HUES6 (cell line): ENCODE results near the gene RNF150.

Experiments
- H3K27ac ChIP-seq: 2 replicates; pipeline ENCODE4 v1.7.0; 2013; ENCODE audit warnings: low read depth, mild to moderate bottlenecking, low read length, inconsistent platforms
- H3K27me3 ChIP-seq: 2 replicates; pipeline ENCODE4 v1.6.1; 2013; ENCODE audit warnings: low read length; ENCODE audit not compliant: control insufficient read depth, insufficient read depth
- H3K36me3 ChIP-seq: 2 replicates; pipeline ENCODE4 v1.6.1; 2013; ENCODE audit warnings: low read length; ENCODE audit not compliant: control insufficient read depth, insufficient read depth
- H3K4me1 ChIP-seq: 2 replicates; pipeline ENCODE4 v1.6.1; 2013; ENCODE audit warnings: low read length; ENCODE audit not compliant: control insufficient read depth, insufficient read depth
- H3K4me3 ChIP-seq: 2 replicates; pipeline ENCODE4 v1.5.1; 2013; ENCODE audit warnings: low read depth, low read length
- H3K9ac ChIP-seq: one replicate; pipeline ENCODE4 v1.6.1; 2013; ENCODE audit warnings: mild to moderate bottlenecking, low read length
- H3K9me3 ChIP-seq: 2 replicates; pipeline ENCODE4 v1.6.1; 2013; ENCODE audit warnings: low read depth, low read length; ENCODE audit not compliant: control insufficient read depth, insufficient read depth

The RNF150 gene

GRCh38 chr4:141023051-141023450 lies 110.2 kb downstream of the RNF150 start:
- Histone ChIP-seq H3K36me3 (no peaks in the 10 kb centered on the region), H3K4me3 (no peak overlapping the region), H3K9ac (no peak overlapping the region), H3K4me1 (no peaks in the 10 kb centered on the region), H3K27me3 (no peaks in the 10 kb centered on the region), H3K27ac (no peak overlapping the region), H3K9me3 (no peaks in the 10 kb centered on the region)

DNA sequence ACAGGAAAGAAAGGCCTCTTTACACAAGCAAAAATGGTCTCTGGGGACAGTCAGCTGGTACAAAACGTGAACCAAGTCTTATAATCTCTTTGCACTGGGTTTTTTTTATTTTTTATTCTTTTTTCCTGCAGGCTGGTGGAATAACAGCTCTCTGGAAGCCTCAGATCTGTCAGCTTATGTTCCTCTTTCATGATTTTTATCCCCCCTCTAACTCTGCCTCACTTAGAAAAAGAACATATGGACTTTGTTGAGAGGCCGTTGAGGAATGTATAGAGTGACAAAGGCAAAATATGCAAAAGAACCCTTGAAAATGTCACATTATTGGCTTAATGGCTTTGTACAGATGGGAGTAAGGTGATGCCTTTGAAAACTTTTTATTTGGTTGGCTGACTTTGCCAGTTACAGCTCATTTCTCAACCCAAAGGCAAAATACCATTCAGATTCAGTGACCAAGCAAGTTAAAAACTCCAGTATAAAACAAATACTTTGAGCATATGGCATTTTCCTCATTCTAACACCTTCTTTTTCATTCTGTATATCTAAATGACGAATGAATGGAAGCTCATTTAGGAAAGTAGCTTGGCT lies 111.1 kb downstream of the RNF150 start:
- Histone ChIP-seq H3K27me3 (no peaks in the 10 kb centered on the region), H3K4me3 (no peak overlapping the region), H3K9me3 (no peaks in the 10 kb centered on the region), H3K36me3 (no peaks in the 10 kb centered on the region), H3K9ac (no peak overlapping the region), H3K4me1 (no peaks in the 10 kb centered on the region), H3K27ac (no peak overlapping the region)

- peaks cover 4% of the 10 kb centered on the region; the same call in 1 of the 2 replicates for H3K4me1 ChIP-seq
- no peak overlapping the region for H3K27ac ChIP-seq
- H3K9ac ChIP-seq, result no peak overlapping the region
- no peak overlapping the region for H3K4me3 ChIP-seq
- no peaks in the 10 kb centered on the region for H3K9me3 ChIP-seq
- no peaks in the 10 kb centered on the region for H3K27me3 ChIP-seq
- H3K36me3 ChIP-seq, result no peaks in the 10 kb centered on the region
These were observed 111.7 kb downstream of the RNF150 start for GRCh38 chr4:141021397-141022110.

DNA sequence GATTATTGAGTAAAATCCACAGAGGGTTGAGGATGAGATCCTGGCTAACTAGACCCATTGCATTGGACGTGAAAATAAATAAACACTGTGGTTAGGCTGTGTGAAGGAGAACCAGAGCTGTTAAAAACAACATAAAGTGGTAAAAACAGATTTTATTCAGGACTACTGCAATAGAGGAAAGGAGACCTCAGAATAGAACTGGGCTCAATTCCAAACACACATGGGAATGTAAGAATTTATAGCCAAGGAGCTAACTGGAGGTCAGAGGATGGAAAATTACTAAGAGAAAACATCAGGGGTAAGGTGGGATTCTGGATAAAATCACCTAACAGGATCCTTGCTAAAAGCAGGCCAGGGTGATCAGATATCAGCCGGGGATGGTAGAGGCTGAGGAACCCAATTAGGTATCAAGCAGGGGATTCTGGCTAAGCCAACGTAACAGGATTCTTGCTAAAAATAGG lies 112.4 kb downstream of the RNF150 start:
- H3K27ac ChIP-seq, result no peak overlapping the region
- no peaks in the 10 kb centered on the region for H3K27me3 ChIP-seq

GRCh38 chr4:141019768-141020167 lies 113.5 kb downstream of the RNF150 start:
- H3K9me3 ChIP-seq, result no peaks in the 10 kb centered on the region

More for the DNA sequence above, 112.4 kb downstream of the RNF150 start:
- Histone ChIP-seq H3K9me3 (no peaks in the 10 kb centered on the region), H3K4me1 (peaks cover 10% of the 10 kb centered on the region; the same call in 1 of the 2 replicates), H3K36me3 (no peaks in the 10 kb centered on the region), H3K9ac (no peak overlapping the region), H3K4me3 (no peak overlapping the region)

DNA sequence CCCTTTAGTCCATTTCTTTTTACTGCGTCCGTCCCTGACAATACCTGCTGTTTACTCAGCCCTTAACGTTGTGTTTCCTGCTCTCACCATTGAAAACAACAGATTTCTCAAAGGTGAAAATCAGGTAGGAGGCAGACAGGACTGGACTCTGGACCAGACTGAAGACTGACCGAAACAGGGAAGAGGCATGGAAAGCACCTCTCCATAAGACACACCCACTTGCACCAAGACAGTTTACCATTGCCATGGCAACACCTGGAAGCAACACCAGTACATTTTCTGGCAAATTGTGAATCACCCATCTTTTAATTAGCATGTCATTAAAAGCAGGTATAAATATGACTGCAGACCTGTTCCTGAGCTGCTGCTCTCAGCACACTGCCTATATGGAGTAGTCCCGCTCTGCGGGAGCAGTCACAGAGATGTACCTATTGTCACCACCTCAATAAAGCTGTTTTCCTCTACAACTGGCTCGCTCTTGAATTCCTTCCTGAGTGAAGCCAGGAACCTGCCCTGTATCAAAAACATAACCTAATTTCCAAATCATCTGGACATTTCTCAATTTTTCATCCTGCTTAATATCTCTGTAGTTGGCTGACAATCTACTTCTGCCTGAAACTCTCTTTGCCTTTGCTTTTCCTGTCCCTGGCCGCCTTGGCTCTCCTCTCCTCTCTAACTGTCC lies 117.0 kb downstream of the RNF150 start:
- Histone ChIP-seq H3K4me1 (peaks cover 10% of the 10 kb centered on the region; the same call in 1 of the 2 replicates), H3K9me3 (no peaks in the 10 kb centered on the region), H3K36me3 (no peaks in the 10 kb centered on the region)

More at GRCh38 chr4:141019768-141020167, 113.5 kb downstream of the RNF150 start:
- no peak overlapping the region for H3K27ac ChIP-seq
- no peaks in the 10 kb centered on the region for H3K27me3 ChIP-seq
- H3K4me1 ChIP-seq, result peaks cover 10% of the 10 kb centered on the region; the same call in 1 of the 2 replicates
- no peak overlapping the region for H3K4me3 ChIP-seq
- H3K9ac ChIP-seq, result no peak overlapping the region
- H3K36me3 ChIP-seq, result no peaks in the 10 kb centered on the region

GRCh38 chr4:141013899-141014298 lies 119.4 kb downstream of the RNF150 start:
- Histone ChIP-seq H3K27me3 (no peaks in the 10 kb centered on the region), H3K36me3 (no peaks in the 10 kb centered on the region), H3K9me3 (peaks cover 3% of the 10 kb centered on the region; the same call in 1 of the 2 replicates), H3K4me1 (peaks cover 10% of the 10 kb centered on the region; the same call in 1 of the 2 replicates), H3K27ac (no peak overlapping the region), H3K4me3 (no peak overlapping the region), H3K9ac (no peak overlapping the region)

More for the DNA sequence above, 117.0 kb downstream of the RNF150 start:
- Histone ChIP-seq H3K4me3 (no peak overlapping the region), H3K27me3 (no peaks in the 10 kb centered on the region), H3K27ac (no peak overlapping the region), H3K9ac (no peak overlapping the region)

DNA sequence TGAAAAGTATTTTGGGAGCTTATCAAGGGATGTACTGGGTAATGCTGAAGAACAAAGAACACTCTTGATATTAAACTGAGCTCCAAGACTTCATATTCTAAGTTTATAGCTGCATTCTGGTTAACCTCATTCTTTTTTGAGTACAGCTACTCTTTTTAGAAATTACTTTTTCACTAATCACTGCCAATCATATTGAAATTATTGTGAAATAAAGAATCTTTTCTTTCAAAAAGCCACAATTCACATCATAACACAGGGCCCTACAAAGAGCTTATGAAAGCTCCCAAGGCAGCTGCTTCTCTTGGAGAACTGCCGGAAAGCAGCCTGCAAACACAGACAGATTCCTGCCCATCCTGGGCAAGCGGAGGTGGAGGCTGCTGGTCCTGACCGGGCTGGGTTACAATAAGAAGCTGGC lies 121.4 kb downstream of the RNF150 start:
- Histone ChIP-seq H3K4me3 (no peak overlapping the region), H3K27ac (no peak overlapping the region), H3K4me1 (peaks cover 10% of the 10 kb centered on the region; the same call in 1 of the 2 replicates), H3K36me3 (no peaks in the 10 kb centered on the region), H3K27me3 (no peaks in the 10 kb centered on the region), H3K9me3 (peaks cover 3% of the 10 kb centered on the region; the same call in 1 of the 2 replicates), H3K9ac (no peak overlapping the region)

DNA sequence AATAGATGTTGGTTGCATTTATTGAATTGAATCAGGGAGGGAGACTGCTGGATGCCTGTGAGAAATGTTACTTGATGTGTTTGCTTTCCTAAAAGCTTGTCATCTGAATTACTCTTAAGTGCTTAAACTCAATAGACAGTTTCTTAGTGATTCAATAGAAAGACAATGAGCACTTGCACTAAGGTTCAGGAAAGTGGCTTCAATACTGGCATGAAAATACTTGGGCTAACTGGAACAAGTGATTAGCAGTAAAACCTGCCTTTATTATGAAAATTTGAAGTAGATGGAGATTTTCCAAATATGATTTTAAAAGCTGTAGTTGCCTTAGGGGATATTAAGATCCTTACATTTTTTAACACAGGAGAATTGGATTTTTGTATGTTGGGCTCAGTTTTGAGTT lies 123.3 kb downstream of the RNF150 start:
- Histone ChIP-seq H3K4me3 (no peak overlapping the region), H3K27me3 (no peaks in the 10 kb centered on the region), H3K4me1 (no peaks in the 10 kb centered on the region), H3K36me3 (no peaks in the 10 kb centered on the region), H3K27ac (no peak overlapping the region), H3K9ac (no peak overlapping the region), H3K9me3 (peaks cover 3% of the 10 kb centered on the region; the same call in 1 of the 2 replicates)

DNA sequence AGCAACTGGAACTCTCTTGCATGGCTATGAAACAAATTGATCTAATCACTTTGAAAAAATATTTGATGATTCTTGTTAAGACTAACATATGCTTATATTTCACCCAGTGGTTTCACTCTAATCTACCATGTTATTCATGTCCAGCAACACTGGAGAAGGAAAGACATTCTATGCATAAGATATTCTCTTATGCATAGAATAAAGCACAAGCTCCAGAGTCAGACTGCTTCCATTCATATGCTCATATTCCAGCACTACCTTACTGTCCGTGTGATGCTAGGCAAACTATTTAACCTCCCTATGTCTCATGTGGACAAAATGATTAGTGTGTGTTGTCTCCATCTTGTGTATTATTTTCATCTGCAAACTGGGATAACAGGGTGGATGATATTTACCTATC lies 124.1 kb downstream of the RNF150 start:
- Histone ChIP-seq H3K4me1 (no peaks in the 10 kb centered on the region), H3K27ac (no peak overlapping the region), H3K9ac (no peak overlapping the region)

More for the DNA sequence above, 124.1 kb downstream of the RNF150 start:
- Histone ChIP-seq H3K9me3 (peaks cover 3% of the 10 kb centered on the region; the same call in 1 of the 2 replicates), H3K36me3 (no peaks in the 10 kb centered on the region), H3K27me3 (no peaks in the 10 kb centered on the region), H3K4me3 (no peak overlapping the region)
